Activated CD8-positive, alpha-beta T cell treated with anti-CD3 and anti-CD28 coated beads for 36 hours (primary cell): ENCODE results near the gene SST. TPM values are rescaled to one million over a fixed set of nuclear protein-coding genes. Genes with fewer than 3 reads are reported as not detected.

Source experiments
- ATAC-seq: fragments of 200-7000 bp; cut with Tn5 transposase; one replicate; pipeline ENCODE4 v1.10.0; 2021; ENCODE audit warnings: mild to moderate bottlenecking, moderate library complexity
- CTCF ChIA-PET: fragments of 350-600 bp; sonication (Branson Sonifier 250); formaldehyde crosslinking; loops from one replicate; lab custom pipeline; 2021; ENCODE audit warnings: antibody characterized with exemption; lab: Charles Lee
- POLR2A ChIA-PET: fragments of 350-600 bp; sonication (Branson Sonifier 250); formaldehyde crosslinking; loops from one replicate; lab custom pipeline; 2021; ENCODE audit warnings: antibody characterized with exemption; lab: Charles Lee
- DNase-seq: peaks from one replicate; pipeline ENCODE4 v3.0.0-alpha.2; 2020
- H3K27ac Mint-ChIP-seq: one replicate; pipeline ENCODE4 v1.8.0; 2021; ENCODE audit warnings: mild to moderate bottlenecking, mixed read lengths
- H3K27me3 Mint-ChIP-seq: one replicate; pipeline ENCODE4 v1.8.0; 2021; ENCODE audit warnings: mixed read lengths
- H3K36me3 Mint-ChIP-seq: one replicate; pipeline ENCODE4 v1.8.0; 2021; ENCODE audit warnings: low read depth, mixed read lengths
- H3K4me1 Mint-ChIP-seq: one replicate; pipeline ENCODE4 v1.8.0; 2021; ENCODE audit warnings: low read depth, mixed read lengths
- H3K4me3 Mint-ChIP-seq: one replicate; pipeline ENCODE4 v1.8.0; 2021; ENCODE audit warnings: mild to moderate bottlenecking, moderate library complexity, mixed read lengths
- H3K9me3 Mint-ChIP-seq: one replicate; pipeline ENCODE4 v1.8.0; 2021; ENCODE audit warnings: mixed read lengths
- intact Hi-C: fragments of 100-400 bp; cut with micrococcal nuclease; formaldehyde crosslinking; loops from one replicate; pipeline ENCODE4 v1.10.0; 2022
- total RNA-seq, 2 experiments: library from RNA; stranded (reverse); gene quantifications; one replicate each; pipeline ENCODE4 v1.2.3, GENCODE V29; 2021
- TF ChIP-seq, protein P1 (sequence below): fragments of 200-600 bp; IDR thresholded peaks from one replicate; pipeline ENCODE4 v1.8.0; 2022; ENCODE audit warnings: antibody characterized with exemption, mild to moderate bottlenecking

Gene SST
- total RNA-seq, 2 experiments from 2014 or later: not detected

- Mint-ChIP-seq H3K27ac (no peak overlapping the region), H3K4me3 (no peak overlapping the region), H3K9me3 (no peaks in the 10 kb centered on the region), H3K4me1 (no peaks in the 10 kb centered on the region), H3K27me3 (no peaks in the 10 kb centered on the region), H3K36me3 (no peaks in the 10 kb centered on the region)
- ATAC-seq (no peak), DNase-seq (no peak)
- intact Hi-C loops: no loop called here
- TF ChIP-seq, protein P1, sequence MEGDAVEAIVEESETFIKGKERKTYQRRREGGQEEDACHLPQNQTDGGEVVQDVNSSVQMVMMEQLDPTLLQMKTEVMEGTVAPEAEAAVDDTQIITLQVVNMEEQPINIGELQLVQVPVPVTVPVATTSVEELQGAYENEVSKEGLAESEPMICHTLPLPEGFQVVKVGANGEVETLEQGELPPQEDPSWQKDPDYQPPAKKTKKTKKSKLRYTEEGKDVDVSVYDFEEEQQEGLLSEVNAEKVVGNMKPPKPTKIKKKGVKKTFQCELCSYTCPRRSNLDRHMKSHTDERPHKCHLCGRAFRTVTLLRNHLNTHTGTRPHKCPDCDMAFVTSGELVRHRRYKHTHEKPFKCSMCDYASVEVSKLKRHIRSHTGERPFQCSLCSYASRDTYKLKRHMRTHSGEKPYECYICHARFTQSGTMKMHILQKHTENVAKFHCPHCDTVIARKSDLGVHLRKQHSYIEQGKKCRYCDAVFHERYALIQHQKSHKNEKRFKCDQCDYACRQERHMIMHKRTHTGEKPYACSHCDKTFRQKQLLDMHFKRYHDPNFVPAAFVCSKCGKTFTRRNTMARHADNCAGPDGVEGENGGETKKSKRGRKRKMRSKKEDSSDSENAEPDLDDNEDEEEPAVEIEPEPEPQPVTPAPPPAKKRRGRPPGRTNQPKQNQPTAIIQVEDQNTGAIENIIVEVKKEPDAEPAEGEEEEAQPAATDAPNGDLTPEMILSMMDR: no peak
- POLR2A ChIA-PET: no interaction called here
- CTCF ChIA-PET: interaction anchor here (1.0 to 7.2 kb wide), 5 partner anchors 9 to 89 kb away, joined by 3 to 43 read pairs (median 5); no protein-coding TSS in a partner anchor
Measured at GRCh38 chr3:187705164-187705563, 35.0 kb upstream of the SST start.

DNA sequence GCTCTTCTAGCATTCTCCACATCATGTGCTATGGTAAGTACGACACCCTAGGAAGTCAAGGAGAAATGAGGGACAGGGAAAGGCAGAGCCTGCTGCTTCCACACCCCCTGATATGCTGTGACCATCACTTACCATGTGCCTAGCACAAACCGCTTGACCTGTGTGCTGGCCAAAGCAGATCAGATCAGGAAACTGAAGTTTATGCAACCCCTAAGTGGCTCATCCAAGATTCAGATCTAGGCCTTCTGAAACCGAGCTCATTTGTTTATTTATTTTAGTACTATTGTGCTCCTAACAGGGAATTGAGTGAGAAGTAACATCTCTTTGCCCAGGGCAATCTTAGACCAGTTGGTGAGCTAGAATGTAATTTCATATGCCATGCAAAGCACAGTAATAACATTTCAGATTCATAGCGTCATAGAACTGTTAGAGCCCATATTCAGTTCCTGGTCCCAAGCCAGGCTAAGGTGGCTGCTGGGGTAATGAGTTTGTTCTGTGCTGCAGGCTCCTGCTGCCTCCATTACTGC lies 32.4 kb upstream of the SST start, which contains the start of gene RTP2:
Gene RTP2 (minus strand): TSS at position 51 of the 527 bp plus-strand sequence. CDS start 429 bp downstream, outside the sequence.
- Mint-ChIP-seq H3K27ac (no peak within 1 kb of the TSS), H3K4me1 (no peaks in the 10 kb centered on the region), H3K36me3 (no peaks in the 10 kb centered on the region), H3K27me3 (no peaks in the 10 kb centered on the region), H3K4me3 (no peak within 1 kb of the TSS), H3K9me3 (no peaks in the 10 kb centered on the region)
- POLR2A ChIA-PET: no interaction called here
- intact Hi-C loops: no loop called here
- TF ChIP-seq, protein P1: no peak
- ATAC-seq: no peak
- CTCF ChIA-PET: interaction anchor here (1.2 to 7.2 kb wide), 7 partner anchors 9 to 383 kb away, joined by 3 to 43 read pairs (median 6); no protein-coding TSS in a partner anchor
- DNase-seq: no peak

DNA sequence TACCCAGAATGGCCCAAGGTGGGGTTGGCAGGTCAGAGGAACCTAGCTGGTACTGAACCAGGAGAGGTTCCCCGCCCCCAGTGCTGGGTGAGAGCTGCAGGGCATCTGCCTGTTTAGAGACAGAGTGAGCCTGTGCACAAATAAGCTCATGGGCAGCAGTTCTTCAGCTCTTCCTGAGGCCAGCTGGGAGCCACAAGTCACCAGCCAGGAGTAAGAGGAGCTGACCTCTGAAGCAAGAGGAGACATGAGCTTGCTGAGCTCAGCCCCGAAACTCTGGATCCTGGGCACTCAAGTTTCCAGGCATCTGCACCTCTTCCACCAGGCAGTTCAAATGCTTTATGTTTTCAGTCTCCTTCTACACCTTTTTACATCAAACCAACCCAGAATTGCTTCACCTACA lies 30.1 kb upstream of the SST start:
- POLR2A ChIA-PET: interaction anchor here (0.8 kb wide), 1 partner anchor 9 kb away, joined by 3 read pairs; no protein-coding TSS in a partner anchor
- Mint-ChIP-seq H3K9me3 (no peaks in the 10 kb centered on the region), H3K4me1 (no peaks in the 10 kb centered on the region), H3K27ac (no peak overlapping the region), H3K36me3 (no peaks in the 10 kb centered on the region), H3K27me3 (peaks cover 6% of the 10 kb centered on the region), H3K4me3 (no peak overlapping the region)
- DNase-seq (no peak), ATAC-seq (no peak)
- intact Hi-C loops: no loop called here
- TF ChIP-seq, protein P1: no peak
- CTCF ChIA-PET: interaction anchor here (1.8 to 7.2 kb wide), 4 partner anchors 15 to 381 kb away, joined by 7 to 43 read pairs (median 18); no protein-coding TSS in a partner anchor

GRCh38 chr3:187698499-187699399 lies 28.6 kb upstream of the SST start:
- no peak for DNase-seq
- Mint-ChIP-seq H3K27me3 (peaks cover 10% of the 10 kb centered on the region), H3K9me3 (no peaks in the 10 kb centered on the region), H3K4me1 (no peaks in the 10 kb centered on the region), H3K27ac (no peak overlapping the region), H3K4me3 (no peak overlapping the region), H3K36me3 (no peaks in the 10 kb centered on the region)
- TF ChIP-seq, protein P1: no peak
- ATAC-seq: no peak
- ChIA-PET POLR2A (no interaction called here), CTCF (interaction anchor here (1.0 to 1.6 kb wide), 2 partner anchors 16 to 19 kb away, joined by 3 to 4 read pairs; no protein-coding TSS in a partner anchor)
- intact Hi-C loops: no loop called here
